Stomach smooth muscle (tissue), 2 donors: ENCODE data around the gene SDHA.
"Not testable (repeated sequence)": the region's sequence is repeated elsewhere in the genome, so short reads cannot be mapped to it uniquely, and the experiment has no call there.

ENCODE experiments used
- H3K27ac ChIP-seq: one replicate; pipeline ENCODE4 v1.7.0; 2013; ENCODE audit warnings: mild to moderate bottlenecking, low read length, inconsistent platforms
- H3K27me3 ChIP-seq, 2 donors: one replicate each; pipeline ENCODE4 v1.7.0; 2013; ENCODE audit warnings: low read length in 2 of 2; ENCODE audit not compliant: insufficient read depth in 2 of 2, control insufficient read depth in 1 of 2
- H3K36me3 ChIP-seq, 2 donors: one replicate each; pipeline ENCODE4 v1.7.0; 2013; ENCODE audit warnings: low read length in 2 of 2; ENCODE audit not compliant: control insufficient read depth in 2 of 2, insufficient read depth in 2 of 2
- H3K4me1 ChIP-seq: one replicate; pipeline ENCODE4 v1.7.0; 2013; ENCODE audit warnings: low read length; ENCODE audit not compliant: control insufficient read depth, insufficient read depth
- H3K4me3 ChIP-seq, 2 donors: one replicate each; pipeline ENCODE4 v1.7.0; 2013; ENCODE audit warnings: low read length in 2 of 2
- H3K9ac ChIP-seq, 2 donors: one replicate each; pipeline ENCODE4 v1.7.0; 2013; ENCODE audit warnings: low read length in 2 of 2, mild to moderate bottlenecking in 1 of 2
- H3K9me3 ChIP-seq, 2 donors: one replicate each; pipeline ENCODE4 v1.7.0; 2013; ENCODE audit warnings: low read length in 2 of 2; ENCODE audit not compliant: control insufficient read depth in 2 of 2
- donor health status: healthy.
- donor health status: Pancreatic carcinoma.

The SDHA gene

DNA sequence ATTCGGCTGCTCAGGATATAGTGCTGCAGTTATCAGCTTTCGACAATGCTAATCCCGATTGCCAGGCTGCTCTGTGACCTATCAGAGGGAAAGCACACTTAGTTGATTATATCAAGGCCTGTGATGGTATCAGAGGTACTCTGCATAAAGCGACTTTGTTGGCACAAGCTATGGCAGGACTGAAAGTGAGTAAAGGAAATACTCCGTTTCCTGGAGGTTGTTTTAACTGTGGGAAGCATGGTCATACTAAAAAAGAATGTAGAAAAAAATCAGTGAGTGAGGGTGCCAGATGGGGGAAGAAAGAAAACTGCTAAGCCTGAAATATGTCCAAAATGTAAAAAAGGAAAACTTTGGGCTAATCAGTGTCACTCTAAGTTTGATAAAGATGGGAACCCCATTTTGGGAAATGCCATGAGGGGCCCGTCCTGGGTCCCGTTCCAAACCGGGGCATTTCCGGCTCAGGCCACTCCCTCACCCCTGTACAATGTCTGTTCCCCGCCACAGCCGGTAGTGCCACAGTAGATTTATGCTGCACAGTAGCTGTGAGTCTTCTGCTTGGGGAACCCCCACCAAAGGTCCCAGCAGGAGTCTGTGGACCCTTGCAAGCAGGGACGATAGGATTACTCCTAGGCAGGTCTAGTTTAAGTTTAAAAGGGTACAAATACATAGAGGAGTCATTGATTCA is 25.7 kb downstream of the SDHA start:
- not testable (repeated sequence) for H3K4me3 ChIP-seq, H3K4me1 ChIP-seq, H3K9me3 ChIP-seq, H3K27ac ChIP-seq, H3K27me3 ChIP-seq, H3K9ac ChIP-seq
- H3K36me3 ChIP-seq: peaks cover 22 to 36% of the 10 kb centered on the region in 2 donors

DNA sequence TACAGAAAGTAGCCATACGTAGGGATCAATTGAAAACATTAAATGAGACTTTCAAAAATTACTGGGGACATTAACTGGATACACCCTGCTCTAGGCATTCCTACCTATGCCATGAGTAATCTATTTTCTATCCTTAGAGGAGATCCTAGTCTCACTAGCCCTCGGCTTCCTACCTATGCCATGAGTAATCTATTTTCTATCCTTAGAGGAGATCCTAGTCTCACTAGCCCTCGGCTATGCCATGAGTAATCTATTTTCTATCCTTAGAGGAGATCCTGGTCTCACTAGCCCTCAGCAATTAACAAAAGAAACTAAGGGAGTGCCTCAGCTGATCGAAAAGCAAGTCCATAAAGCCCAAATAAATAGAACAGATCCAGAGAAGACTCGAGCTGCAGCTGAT is 27.6 kb downstream of the SDHA start:
- not testable (repeated sequence) for H3K9me3 ChIP-seq, H3K4me3 ChIP-seq, H3K9ac ChIP-seq, H3K4me1 ChIP-seq, H3K27ac ChIP-seq, H3K27me3 ChIP-seq
- H3K36me3 ChIP-seq: peaks cover 24 to 34% of the 10 kb centered on the region in 2 donors

DNA sequence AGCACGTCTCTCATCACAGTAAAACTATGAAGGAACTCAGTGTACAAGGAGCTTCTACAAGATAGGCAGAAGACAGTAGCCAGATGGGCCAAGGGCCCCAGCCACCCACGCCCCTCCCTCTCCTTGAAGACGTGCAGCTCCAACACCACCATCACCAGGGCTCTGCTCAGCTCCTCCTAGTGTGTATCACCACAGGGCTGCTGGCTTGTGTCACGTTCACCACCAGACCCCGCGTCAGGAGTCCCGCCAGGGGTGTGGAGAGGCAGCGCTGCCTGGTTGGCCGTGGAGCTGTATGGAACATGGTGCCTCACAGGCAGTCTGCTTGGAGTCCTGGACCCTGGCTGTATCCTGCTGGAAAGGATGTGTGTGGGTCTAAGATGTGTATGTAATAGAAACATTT is 32.3 kb downstream of the SDHA start:
- not testable (repeated sequence) for H3K4me3 ChIP-seq, H3K9ac ChIP-seq, H3K9me3 ChIP-seq, H3K27ac ChIP-seq, H3K27me3 ChIP-seq, H3K4me1 ChIP-seq
- peaks cover 21 to 29% of the 10 kb centered on the region in 2 donors for H3K36me3 ChIP-seq

DNA sequence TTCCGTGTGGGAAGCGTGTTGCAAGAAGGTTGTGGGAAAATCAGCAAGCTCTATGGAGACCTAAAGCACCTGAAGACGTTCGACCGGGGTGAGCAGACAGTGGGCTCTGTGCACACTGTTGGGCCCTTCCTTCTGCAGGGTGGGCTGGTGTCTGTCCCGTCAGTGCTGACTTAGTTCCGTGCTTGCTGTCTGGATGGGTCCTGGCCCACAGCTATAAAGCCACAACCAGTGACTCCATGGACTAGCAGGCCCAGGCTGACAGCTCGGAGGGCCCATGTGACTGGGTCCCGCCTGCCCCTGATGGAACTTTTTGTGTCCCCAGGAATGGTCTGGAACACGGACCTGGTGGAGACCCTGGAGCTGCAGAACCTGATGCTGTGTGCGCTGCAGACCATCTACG is 32.9 kb downstream of the SDHA start:
- H3K9me3 ChIP-seq, H3K4me3 ChIP-seq, H3K27me3 ChIP-seq, H3K27ac ChIP-seq, H3K4me1 ChIP-seq, H3K9ac ChIP-seq: not testable (repeated sequence)
- peaks cover 21 to 30% of the 10 kb centered on the region in 2 donors for H3K36me3 ChIP-seq

DNA sequence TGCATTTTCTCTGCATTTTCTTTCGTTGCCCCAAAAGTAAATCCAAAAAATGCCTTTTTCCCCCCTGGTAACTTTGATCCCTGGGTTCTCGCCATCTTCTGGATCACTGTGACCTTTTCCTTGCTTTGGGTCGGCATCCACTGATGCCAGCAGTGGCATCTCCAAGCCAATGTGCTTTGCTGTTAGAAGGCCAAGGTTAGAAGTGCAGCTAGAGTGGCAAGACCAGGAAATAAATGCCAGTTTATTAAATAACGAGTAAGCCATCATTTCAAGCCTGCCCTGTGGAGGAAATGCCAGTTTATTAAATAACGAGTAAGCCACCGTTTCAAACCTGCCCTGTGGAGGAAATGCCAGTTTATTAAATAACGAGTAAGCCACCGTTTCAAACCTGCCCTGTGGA is 33.4 kb downstream of the SDHA start:
- not testable (repeated sequence) for H3K27ac ChIP-seq, H3K9me3 ChIP-seq, H3K9ac ChIP-seq, H3K4me3 ChIP-seq, H3K27me3 ChIP-seq, H3K4me1 ChIP-seq
- H3K36me3 ChIP-seq: peaks cover 21 to 30% of the 10 kb centered on the region in 2 donors

DNA sequence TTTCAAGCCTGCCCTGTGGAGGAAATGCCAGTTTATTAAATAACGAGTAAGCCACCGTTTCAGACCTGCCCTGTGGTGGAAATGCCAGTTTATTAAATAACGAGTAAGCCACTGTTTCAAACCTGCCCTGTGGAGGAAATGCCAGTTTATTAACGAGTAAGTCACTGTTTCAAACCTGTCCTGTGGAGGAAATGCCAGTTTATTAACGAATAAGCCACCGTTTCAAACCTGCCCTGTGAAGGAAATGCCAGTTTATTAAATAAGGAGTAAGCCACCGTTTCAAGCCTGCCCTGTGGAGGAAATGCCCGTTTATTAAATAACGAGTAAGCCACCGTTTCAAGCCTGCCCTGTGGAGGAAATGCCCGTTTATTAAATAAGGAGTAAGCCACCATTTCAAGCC is 33.9 kb downstream of the SDHA start:
- not testable (repeated sequence) for H3K4me3 ChIP-seq, H3K27ac ChIP-seq, H3K4me1 ChIP-seq, H3K27me3 ChIP-seq, H3K9me3 ChIP-seq, H3K9ac ChIP-seq
- H3K36me3 ChIP-seq: peaks cover 25 to 33% of the 10 kb centered on the region in 2 donors

DNA sequence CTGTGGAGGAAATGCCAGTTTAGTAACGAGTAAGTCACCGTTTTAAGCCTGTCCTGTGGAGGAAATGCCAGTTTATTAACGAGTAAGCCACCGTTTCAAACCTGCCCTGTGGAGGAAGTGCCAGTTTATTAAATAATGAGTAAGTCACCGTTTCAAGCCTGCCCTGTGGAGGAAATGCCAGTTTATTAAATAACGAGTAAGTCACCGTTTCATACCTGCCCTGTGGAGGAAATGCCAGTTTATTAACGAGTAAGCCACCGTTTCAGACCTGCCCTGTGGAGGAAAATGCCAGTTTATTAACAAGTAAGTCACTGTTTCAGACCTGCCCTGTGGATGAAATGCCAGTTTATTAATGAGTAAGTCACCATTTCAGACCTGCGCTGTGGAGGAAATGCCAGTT is 34.4 kb downstream of the SDHA start:
- H3K9ac ChIP-seq: no peak overlapping the region
- H3K4me3 ChIP-seq: no peak overlapping the region
- H3K4me1 ChIP-seq: no peaks in the 10 kb centered on the region
- H3K27me3 ChIP-seq: no peaks in the 10 kb centered on the region
- no peaks in the 10 kb centered on the region for H3K9me3 ChIP-seq
- H3K36me3 ChIP-seq: peaks cover 25 to 33% of the 10 kb centered on the region in 2 donors
- H3K27ac ChIP-seq: no peak overlapping the region

DNA sequence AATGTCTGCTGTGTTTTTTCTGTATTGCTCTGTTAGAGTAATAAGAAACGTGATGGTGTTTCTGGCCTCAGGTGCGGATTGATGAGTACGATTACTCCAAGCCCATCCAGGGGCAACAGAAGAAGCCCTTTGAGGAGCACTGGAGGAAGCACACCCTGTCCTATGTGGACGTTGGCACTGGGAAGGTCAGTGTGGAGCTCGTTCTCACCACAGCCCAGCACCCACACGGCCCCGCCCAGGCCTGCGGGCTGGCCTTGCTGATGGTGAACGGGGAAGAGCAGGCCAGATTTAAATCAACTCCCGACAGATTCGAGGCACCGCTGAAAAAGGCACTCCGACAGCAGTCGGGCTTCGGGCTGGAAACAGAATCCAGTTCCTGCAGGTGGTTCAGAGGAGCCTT is 36.2 kb downstream of the SDHA start:
- H3K27ac ChIP-seq, H3K27me3 ChIP-seq, H3K4me3 ChIP-seq, H3K9ac ChIP-seq, H3K9me3 ChIP-seq, H3K4me1 ChIP-seq: not testable (repeated sequence)
- H3K36me3 ChIP-seq: peaks cover 16 to 19% of the 10 kb centered on the region in 2 donors

DNA sequence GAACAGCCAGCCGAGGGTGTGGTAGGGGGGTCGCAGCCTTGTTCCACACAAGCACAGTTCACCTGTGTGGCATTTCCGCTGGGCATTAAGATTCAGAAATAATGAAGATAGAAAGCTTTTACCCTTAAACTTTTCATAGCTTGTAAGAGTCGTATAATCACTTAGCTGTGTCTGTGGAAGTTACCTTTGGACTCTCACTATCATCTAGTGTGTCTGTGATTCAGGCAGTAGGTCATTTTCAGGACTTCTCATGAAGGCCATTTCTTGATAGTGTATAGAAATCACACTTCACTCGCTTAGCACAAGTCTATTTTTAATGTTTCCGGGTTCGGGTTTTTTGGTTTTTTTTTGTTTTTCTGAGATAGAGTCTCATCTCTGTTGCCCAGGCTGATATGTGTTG is 37.0 kb downstream of the SDHA start:
- H3K4me1 ChIP-seq, H3K9me3 ChIP-seq, H3K4me3 ChIP-seq, H3K9ac ChIP-seq, H3K27me3 ChIP-seq, H3K27ac ChIP-seq: not testable (repeated sequence)
- peaks cover 16 to 18% of the 10 kb centered on the region in 2 donors for H3K36me3 ChIP-seq

DNA sequence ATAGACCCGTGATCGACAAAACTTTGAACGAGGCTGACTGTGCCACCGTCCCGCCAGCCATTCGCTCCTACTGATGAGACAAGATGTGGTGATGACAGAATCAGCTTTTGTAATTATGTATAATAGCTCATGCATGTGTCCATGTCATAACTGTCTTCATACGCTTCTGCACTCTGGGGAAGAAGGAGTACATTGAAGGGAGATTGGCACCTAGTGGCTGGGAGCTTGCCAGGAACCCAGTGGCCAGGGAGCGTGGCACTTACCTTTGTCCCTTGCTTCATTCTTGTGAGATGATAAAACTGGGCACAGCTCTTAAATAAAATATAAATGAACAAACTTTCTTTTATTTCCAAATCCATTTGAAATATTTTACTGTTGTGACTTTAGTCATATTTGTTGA is 38.2 kb downstream of the SDHA start:
- H3K4me1 ChIP-seq, H3K9ac ChIP-seq, H3K27ac ChIP-seq: not testable (repeated sequence)

DNA sequence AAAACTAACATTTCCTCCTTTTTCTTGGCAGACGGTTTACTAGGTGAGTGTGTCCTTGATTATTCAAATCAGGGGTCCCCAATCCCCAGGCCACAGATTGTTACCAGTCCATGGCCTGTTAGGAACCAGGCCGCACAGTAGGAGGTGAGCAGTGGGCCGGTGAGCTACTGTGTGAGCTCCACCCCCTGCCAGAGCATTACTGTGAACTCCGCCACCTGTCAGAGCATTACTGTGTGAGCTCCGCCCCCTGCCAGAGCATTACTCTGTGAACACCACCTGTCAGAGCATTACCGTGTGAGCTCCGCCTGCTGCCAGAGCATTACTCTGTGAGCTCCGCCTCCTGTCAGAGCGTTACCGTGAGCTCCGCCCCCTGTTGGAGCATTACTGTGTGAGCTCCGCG is 39.0 kb downstream of the SDHA start:
- Histone ChIP-seq H3K27me3 (no peaks in the 10 kb centered on the region), H3K36me3 (peaks cover 16 to 18% of the 10 kb centered on the region in 2 donors), H3K9ac (no peak overlapping the region), H3K4me1 (no peaks in the 10 kb centered on the region), H3K9me3 (no peaks in the 10 kb centered on the region), H3K4me3 (no peak overlapping the region), H3K27ac (no peak overlapping the region)

More for the DNA sequence above, 38.2 kb downstream of the SDHA start:
- not testable (repeated sequence) for H3K4me3 ChIP-seq, H3K9me3 ChIP-seq, H3K27me3 ChIP-seq
- peaks cover 16 to 18% of the 10 kb centered on the region in 2 donors for H3K36me3 ChIP-seq
